ENCODE measurements around the gene PPP3CA.

PPP3CA gene

DNA sequence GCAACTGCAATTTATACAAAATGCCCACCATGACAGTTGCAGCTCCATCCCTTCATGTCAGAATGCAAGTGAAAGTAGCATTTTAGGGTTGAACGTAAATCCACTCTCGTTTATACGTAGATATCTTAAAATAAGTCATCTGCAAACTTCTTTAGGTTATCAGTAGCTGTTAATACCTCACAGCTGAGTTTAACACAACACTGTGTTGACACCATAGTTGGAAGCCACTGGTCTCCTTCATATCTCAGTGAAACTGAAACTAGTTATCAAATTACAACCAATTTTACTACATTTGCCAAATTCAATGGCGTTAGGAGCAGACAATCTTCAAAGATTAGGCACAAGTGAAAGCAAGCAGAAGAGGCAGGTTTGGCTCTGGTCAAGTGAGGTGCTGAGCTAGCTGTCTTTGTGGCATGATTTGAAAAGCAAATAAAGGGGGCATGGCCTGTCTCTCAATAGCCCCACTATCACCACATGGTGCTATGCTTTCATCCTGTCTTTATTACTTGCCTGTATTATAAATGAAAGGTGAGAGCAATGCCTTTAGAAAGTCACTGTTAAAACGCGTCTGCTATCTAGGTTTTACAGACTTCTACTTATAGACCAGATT, 12.3 kb downstream of the PPP3CA start:
- Histone ChIP-seq H3K4me2 (ENCODE audit: low read length) (no peak overlapping the region), H3K36me3 (ENCODE audit: control insufficient read depth, insufficient read depth, low read length) (no peaks in the 10 kb centered on the region), H3K9ac (no peak overlapping the region), H2AFZ (no peak overlapping the region), H3K4me1 (peaks cover 3% of the 10 kb centered on the region), H3K4me3 (ENCODE audit: low read depth, low read length) (no peak overlapping the region), H3K9me3 (ENCODE audit: control insufficient read depth, low read length) (no peaks in the 10 kb centered on the region), H3K79me2 (peaks cover 12% of the 10 kb centered on the region), H3K27me3 (ENCODE audit: control insufficient read depth, insufficient read depth, low read length) (no peaks in the 10 kb centered on the region), H3K27ac (no peak overlapping the region)
- no peak for TF ChIP-seq CTCF (IDR thresholded peaks at IDR 0.05)

DNA sequence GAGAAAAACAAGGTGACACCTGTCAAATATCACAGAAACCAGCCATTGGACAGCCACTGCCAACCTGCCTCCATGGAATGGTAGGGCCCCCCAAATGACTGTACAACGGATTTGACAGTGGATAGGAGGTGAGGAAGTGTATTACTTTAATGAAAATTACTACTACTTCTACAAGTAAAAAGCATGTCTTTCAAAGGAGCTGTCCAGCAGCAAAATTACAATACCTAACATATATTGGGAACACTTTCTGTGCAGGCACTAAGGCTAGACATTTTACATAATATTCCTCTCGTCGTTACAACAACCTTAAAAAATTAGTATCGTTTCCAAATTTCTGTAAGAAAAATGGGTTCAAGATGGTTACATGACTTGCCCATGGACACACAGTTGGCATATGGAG, 14.9 kb downstream of the PPP3CA start:
- Histone ChIP-seq H2AFZ (no peak overlapping the region), H3K79me2 (peaks cover 12% of the 10 kb centered on the region), H3K9me3 (ENCODE audit: control insufficient read depth, low read length) (no peaks in the 10 kb centered on the region), H3K4me1 (no peaks in the 10 kb centered on the region), H3K4me3 (ENCODE audit: low read depth, low read length) (no peak overlapping the region), H3K36me3 (ENCODE audit: control insufficient read depth, insufficient read depth, low read length) (no peaks in the 10 kb centered on the region), H3K27ac (no peak overlapping the region), H3K9ac (no peak overlapping the region), H3K27me3 (ENCODE audit: control insufficient read depth, insufficient read depth, low read length) (no peaks in the 10 kb centered on the region), H3K4me2 (ENCODE audit: low read length) (no peak overlapping the region)
- no peak for TF ChIP-seq CTCF (IDR thresholded peaks at IDR 0.05)

- Histone ChIP-seq H2AFZ (no peak overlapping the region), H3K4me2 (ENCODE audit: low read length) (no peak overlapping the region), H3K9me3 (ENCODE audit: control insufficient read depth, low read length) (no peaks in the 10 kb centered on the region), H3K27me3 (ENCODE audit: control insufficient read depth, insufficient read depth, low read length) (no peaks in the 10 kb centered on the region), H3K4me3 (ENCODE audit: low read depth, low read length) (no peak overlapping the region), H3K27ac (no peak overlapping the region), H3K36me3 (ENCODE audit: control insufficient read depth, insufficient read depth, low read length) (no peaks in the 10 kb centered on the region), H3K79me2 (peaks cover 10% of the 10 kb centered on the region), H3K9ac (no peak overlapping the region), H3K4me1 (no peaks in the 10 kb centered on the region)
- no peak for TF ChIP-seq CTCF (IDR thresholded peaks at IDR 0.05)
Observed at GRCh38 chr4:101331017-101331416, 16.3 kb downstream of the PPP3CA start.

DNA sequence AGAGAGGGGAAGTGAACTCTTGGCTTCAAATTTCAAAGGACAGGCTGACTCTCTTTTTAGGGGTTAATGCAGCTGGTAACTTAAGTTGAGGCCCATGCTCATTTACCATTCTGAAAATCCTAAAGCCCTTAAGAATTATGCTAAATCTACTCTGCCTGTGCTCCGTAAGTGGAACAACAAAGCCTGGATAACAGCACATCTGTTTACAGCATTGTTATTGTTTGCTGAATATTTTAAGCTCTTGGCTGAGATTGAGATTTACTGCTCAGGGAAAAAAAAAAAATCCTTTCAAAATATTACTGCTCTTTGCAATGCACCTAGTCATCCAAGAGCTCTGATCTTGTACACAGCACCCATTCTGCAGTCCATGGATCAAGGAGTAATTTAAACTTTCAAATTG, 17.7 kb downstream of the PPP3CA start:
- Histone ChIP-seq H2AFZ (no peak overlapping the region), H3K79me2 (no peaks in the 10 kb centered on the region), H3K4me3 (ENCODE audit: low read depth, low read length) (no peak overlapping the region), H3K4me1 (no peaks in the 10 kb centered on the region), H3K27me3 (ENCODE audit: control insufficient read depth, insufficient read depth, low read length) (no peaks in the 10 kb centered on the region), H3K27ac (no peak overlapping the region), H3K4me2 (ENCODE audit: low read length) (no peak overlapping the region), H3K36me3 (ENCODE audit: control insufficient read depth, insufficient read depth, low read length) (no peaks in the 10 kb centered on the region), H3K9me3 (ENCODE audit: control insufficient read depth, low read length) (no peaks in the 10 kb centered on the region), H3K9ac (no peak overlapping the region)
- TF ChIP-seq CTCF (IDR thresholded peaks at IDR 0.05): no peak

GRCh38 chr4:101328063-101328602, 19.2 kb downstream of the PPP3CA start:
- Histone ChIP-seq H3K36me3 (ENCODE audit: control insufficient read depth, insufficient read depth, low read length) (no peaks in the 10 kb centered on the region), H3K4me2 (ENCODE audit: low read length) (no peak overlapping the region), H3K4me1 (no peaks in the 10 kb centered on the region), H3K27ac (peak overlapping the region; percentile 19), H3K4me3 (ENCODE audit: low read depth, low read length) (no peak overlapping the region), H3K9me3 (ENCODE audit: control insufficient read depth, low read length) (no peaks in the 10 kb centered on the region), H3K27me3 (ENCODE audit: control insufficient read depth, insufficient read depth, low read length) (no peaks in the 10 kb centered on the region), H2AFZ (peak overlapping the region; percentile 16), H3K79me2 (peaks cover 3% of the 10 kb centered on the region), H3K9ac (no peak overlapping the region)
- TF ChIP-seq CTCF (IDR thresholded peaks at IDR 0.05): no peak
